Stimulated activated CD4-positive, alpha-beta T cell treated with anti-CD3 and anti-CD28 coated beads, Interleukin-1b, Interleukin-23, amount 100 ng/mL, for 24 hours (primary cell): ENCODE results near the gene FRMD4B.

Experiments
- DNase-seq, 4 experiments: peaks; one replicate each; pipeline ENCODE4 v3.0.0-alpha.2; 2020; ENCODE audit warnings: low read depth in 4 of 4, low spot score in 1 of 4

FRMD4B gene

DNA sequence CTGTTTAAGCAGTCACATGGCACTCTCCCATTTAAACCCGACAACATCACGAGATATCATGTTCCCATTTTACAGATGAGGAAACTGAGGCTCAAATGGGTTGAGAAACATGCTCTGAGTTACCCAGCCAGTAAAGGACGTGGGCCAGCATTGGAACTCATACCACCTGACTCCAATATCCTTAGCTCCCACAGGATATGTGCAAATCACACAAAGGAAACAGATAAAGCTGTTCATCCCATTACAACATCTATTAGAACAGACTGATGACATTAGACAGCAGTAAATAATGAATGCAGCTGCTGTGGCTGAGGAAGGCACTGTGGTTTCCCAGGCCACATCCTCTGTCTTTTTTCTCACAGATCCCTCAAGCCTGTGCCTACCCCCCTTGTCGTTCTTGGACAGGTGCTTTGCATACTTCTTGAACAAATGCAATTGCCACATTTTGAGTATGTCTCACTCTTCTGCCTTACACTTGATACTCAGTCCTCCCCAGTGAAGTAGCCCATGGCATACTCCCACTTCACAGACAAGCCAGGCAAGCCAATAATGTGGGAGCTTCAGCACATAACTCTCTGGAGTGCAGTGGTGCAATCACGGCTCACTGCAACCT is 17.7 kb downstream of the FRMD4B start:
- no peak for DNase-seq

GRCh38 chr3:69367586-69367985 is 18.3 kb downstream of the FRMD4B start:
- DNase-seq, result no peak

DNA sequence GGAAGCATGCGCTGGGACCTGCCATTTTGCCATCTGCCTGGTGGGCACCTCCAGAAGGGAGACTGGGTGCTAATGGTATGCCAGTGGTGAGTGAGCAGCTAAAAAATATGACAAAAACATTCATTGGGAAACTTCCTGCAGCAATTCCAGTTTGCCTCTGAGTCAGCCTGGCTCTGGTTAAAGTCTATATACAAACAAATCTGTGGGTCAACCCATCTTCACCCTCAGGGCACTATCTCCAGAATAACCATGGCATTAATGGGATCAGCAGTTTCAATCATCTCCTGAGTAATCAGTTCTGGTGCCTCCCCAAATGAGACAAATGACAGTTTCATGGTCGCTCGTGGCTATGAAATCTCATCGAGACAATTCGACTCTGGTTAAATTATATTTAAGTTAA is 21.5 kb downstream of the FRMD4B start:
- DNase-seq, result no peak

GRCh38 chr3:69360690-69361089 is 25.2 kb downstream of the FRMD4B start:
- DNase-seq, result no peak

GRCh38 chr3:69359916-69360315 is 26.0 kb downstream of the FRMD4B start:
- DNase-seq, result no peak

DNA sequence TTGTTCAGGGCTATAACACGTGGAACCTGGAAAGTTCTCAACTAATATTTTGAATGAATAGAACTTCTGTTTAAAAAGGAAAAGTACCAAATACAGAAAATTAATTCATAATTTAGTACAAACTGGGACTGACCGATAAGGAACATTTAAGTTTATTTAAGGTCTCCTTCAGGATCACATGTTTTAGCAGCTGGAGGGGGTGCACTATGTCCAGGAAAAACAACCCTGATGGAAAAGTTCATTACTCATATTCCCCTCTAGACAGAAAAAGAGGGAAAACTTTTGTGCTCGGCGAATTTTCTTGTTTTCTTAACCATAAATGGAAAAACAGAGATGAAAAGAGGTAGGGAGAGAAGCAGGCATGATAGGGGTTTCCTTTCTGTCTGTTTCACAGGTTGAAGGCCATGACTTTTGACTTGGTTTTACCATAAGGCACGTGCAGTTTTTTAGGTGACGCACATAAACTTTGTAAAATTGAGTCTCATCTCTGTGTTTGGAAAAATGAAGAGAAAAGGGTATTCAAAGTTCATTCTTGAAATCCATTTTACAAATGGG is 26.5 kb downstream of the FRMD4B start:
- no peak for DNase-seq

DNA sequence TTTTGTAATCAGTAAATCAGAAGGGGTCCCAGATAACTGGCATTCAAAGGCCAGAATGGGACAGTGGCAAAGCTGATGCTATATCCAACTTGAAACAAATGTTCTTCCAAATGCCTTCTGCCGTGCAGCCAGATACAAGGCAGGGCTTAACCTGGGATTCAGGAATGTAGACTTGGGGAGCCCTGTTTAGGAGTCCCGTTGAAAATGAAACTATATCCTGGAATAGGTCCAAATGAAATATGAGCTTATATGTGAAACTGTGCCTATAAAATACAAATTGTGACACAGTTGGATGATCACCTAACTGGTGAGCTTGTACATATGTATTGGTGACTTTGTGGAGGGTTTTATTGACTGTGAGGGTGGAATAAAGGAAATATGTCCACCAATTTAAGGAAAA is 28.7 kb downstream of the FRMD4B start:
- no peak for DNase-seq

DNA sequence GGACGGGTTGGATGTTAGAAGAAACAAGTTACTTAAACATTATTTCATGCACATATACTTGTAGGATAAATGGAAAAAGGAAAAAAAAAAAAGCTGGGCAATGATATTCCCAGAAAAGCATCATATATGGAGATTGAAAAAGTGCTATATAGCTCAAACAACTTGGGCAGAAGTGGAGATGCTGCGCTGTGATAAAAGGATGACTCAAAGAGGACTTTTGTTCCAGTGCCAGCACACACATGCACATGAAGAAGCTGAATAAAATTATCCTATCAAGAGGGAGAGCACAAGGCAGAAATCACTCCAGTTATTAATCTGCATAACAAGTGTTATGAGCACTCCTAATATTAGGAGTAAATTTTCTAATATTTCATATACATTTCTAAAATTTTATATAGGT is 30.9 kb downstream of the FRMD4B start:
- DNase-seq, result no peak

DNA sequence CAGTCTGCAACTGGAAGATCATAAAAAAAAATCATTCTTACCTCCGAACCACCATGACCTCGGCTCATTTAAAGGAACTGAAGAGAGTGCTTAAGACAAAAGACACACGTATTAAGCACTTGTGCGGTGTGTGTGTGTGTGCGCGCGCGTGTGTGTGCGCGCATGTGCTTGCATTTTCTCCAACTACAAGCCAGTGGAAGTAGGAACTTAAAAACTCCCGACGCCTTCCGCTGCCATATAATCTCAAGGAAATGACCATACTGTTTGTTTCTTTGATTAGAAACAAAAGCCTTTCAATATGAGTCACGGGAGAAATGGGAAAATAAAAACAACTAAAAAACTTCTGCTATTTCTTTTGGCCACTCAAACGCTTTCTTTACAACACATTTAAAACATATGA is 32.4 kb downstream of the FRMD4B start:
- no peak for DNase-seq

DNA sequence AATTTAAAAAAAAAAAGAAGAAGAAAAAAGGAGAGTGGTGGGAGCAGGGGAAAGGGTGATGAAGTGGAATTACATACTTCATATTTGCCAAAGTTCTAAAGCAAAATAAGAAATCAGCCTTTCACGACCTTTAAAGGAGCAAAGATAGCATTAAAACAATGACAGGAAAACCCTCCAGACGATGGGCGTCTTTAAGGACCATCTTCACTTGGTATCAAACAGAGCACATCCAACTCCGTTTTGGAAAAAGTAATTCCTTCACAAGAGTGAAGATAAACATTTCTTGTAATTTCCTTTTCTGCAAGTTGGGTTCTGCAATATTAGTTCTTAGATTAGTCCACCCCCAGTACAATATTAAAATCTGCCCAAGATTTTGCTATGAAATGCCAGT is 32.8 kb downstream of the FRMD4B start:
- no peak for DNase-seq

DNA sequence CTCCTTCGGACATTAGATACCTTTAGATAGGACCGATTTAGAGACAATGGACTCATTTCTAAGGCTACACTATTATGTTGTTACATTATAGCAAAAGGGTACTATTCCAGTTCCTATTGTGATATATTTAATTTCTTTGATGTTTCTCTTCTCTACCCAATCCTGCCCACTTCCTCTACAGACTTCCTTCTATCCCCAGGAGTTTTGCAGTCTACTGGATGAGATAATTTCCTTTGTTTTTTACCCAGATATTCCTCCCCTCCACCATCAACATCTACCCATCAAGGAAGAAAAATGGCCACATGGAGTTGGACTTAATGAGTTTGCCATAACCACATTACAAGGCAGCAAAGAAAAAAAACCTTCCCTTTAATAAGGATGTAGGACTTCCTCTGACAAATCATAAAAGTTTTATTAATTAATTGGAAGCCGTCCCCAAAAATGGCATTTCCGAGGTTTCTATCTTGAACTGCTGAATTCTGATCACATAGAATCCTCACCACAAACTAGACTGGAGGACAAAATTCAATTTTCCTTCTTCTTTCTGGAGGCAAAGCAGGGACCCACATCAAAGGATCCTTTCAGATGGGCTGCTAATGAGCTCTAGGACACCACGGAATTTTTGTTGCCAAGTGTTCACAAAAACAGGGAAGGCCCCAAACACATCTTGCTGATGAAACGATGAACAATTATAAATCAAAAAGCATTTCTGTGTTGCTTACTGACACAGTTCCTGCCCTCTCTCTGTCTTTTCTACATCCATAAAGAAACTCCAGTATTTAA is 33.4 kb downstream of the FRMD4B start:
- no peak for DNase-seq

GRCh38 chr3:69343875-69344274 is 42.0 kb downstream of the FRMD4B start:
- no peak for DNase-seq

GRCh38 chr3:69342074-69342473 is 43.8 kb downstream of the FRMD4B start:
- DNase-seq, result no peak

DNA sequence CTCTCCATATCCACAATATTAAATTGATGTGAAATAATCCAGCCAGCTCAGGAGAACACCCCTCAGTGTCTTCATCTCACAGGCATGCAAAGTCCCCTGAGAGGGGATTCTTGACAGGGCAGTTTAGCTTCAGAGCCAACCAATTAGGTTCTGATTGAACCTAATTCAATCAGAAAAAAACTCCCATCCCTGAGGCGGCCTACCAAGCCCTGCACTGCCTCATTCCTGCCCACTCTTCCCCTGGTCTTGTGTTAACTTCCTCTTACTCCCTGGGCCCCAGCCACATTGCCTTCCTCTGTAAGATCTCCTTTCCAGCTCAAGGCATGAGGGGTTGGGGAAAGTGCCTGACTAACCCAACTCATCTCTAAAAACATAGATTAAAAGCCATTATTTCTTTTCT is 46.1 kb downstream of the FRMD4B start:
- no peak for DNase-seq

DNA sequence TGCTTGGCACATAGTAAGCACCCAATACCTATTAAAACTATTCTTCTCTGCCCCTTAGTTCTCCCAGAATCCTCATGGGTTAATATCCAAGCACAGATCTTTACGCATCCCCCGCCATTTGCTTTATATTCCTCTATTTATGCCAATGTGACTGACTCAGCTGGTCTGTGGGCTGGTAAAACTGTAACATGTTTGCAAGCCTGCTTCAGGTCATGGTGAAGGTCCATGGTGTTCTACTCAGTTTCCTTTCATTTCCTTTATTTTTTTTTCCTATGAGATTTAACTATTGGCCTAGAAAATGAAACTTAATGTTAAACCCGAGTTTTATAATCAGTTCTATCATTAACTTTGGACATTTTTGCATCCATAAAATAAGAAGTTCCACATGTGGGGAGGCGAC is 47.0 kb downstream of the FRMD4B start:
- no peak for DNase-seq

DNA sequence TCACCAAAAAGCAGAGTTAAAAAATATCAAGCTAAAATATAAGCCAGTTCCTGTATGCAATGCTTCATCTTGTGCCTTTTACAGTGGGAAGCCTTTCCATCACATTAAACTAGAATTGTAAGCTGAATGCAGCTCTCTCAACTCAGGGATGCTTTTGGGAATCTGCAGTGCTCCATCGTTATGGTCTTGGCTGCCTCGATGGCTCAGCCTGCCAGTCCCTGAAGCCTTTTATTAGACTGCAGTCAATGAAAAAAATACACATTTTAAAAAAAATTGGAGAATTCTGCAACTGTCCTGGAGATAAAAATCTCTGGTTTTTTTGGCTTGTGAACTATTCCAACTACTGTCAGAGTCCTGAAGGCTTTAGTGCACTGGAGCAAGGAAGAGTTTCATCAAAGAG is 53.0 kb downstream of the FRMD4B start:
- no peak for DNase-seq

- no peak for DNase-seq
These were observed 54.9 kb downstream of the FRMD4B start for GRCh38 chr3:69330891-69331400.

DNA sequence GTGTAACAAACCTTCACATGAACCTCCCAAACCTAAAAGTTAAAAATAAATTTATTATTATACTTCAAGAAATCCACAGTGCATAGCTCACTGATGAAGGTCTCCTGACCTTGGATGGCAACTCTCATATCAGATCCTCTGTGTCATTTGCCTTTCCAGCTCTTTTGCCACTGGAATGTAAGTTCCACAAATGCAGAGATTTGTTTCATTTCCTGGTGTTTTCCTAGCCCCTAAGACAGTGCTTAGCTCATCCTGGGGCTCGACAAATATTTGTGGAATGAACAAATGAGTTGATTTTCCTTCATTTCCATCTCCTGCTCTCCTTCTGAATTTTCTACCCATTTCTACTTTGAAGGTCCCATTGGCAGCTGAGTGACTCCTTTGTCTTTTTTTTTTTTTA is 56.0 kb downstream of the FRMD4B start:
- DNase-seq, result no peak

GRCh38 chr3:69328963-69329302 is 57.0 kb downstream of the FRMD4B start:
- no peak for DNase-seq

DNA sequence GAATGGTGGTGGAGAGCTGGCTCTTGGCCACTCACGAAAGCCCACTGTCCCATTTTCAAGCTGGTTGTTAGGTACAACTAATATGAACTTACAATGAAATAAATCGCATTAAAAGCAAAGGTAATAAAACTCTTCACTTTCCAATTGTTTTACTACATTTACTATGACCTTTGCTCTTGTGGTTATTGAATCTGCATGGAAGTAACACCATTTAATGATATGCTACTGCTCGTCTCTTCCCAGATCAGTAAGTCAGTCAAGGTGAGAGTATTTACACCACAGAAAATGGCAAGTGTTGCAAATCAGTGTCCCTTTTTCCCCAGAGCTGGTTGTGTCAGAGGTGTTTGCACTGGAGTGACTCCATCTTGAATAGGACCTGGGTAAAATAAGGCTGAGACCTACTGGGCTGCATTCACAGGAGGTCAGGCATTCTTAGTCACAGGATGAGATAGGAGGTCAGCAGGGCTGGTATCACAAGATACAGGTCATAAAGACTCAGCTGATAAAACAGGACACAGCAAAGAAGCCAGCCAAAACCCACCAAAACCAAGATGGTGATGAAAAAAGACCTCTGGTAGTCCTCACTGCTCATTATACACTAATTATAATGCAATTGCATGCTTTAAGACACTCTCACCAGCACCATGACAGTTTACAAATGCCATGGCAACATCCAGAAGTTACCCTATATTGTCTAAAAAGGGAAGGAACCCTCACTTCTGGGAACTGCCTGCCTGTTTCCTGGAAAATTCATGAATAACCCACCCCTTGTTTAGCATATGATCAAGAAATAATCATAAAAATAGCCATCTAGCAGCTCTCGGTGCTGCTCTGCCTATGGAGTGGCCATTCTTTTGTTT is 57.6 kb downstream of the FRMD4B start:
- DNase-seq, result no peak

- peak in 3 of 4 experiments; percentile 13 to 50 (median 28) for DNase-seq
These were observed 59.0 kb downstream of the FRMD4B start for GRCh38 chr3:69326855-69327300.

DNA sequence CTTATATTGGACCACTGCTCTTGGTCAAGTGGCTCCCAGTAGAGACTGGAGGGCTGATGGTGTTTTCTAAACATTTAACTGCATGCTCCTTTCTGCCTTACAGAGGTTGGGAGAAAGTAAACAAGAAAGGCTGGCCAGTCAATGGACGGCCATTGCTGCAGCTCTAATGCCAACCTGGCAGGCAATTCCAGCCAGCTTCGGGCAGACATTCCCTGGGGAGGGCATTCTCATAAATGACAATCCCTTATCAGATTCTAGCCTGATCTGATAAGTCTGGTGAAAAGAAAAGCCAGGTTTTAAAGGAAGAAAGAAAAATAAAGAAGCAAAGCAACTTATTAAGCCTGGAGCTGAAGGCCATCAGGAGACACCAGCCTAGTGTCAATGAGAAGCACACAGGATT is 60.7 kb downstream of the FRMD4B start:
- DNase-seq, result no peak
